Measurements from ENCODE around the gene ZBTB46. TPM values are rescaled to one million over a fixed set of nuclear protein-coding genes. Genes with fewer than 3 reads are reported as not detected.
"Not testable (repeated sequence)": the region's sequence is repeated elsewhere in the genome, so short reads cannot be mapped to it uniquely, and the experiment has no call there.

Gene ZBTB46
- total RNA-seq (20.7 TPM), polyA plus RNA-seq (ENCODE audit: insufficient read depth in 1 of 8, insufficient read length in 8 of 8, low replicate concordance in 1 of 8) (10 to 100 TPM; 14.2 to 20.9 (median 18.2) TPM)
- long read RNA-seq, donor 1, full-length matches to known transcripts: 2 of 2 reads
- long read RNA-seq, donor 1, partial matches to known transcripts: 0 of 2 reads
- long read RNA-seq, donor 1, other reads (novel, unspliced or antisense): 0 of 2 reads
- long read RNA-seq, donor 2: 0 reads
- long read RNA-seq, donor 3, full-length matches to known transcripts: 5 of 5 reads
- long read RNA-seq, donor 3, partial matches to known transcripts: 0 of 5 reads
- long read RNA-seq, donor 3, other reads (novel, unspliced or antisense): 0 of 5 reads
- long read RNA-seq, donor 4, full-length matches to known transcripts: 5 of 5 reads
- long read RNA-seq, donor 4, partial matches to known transcripts: 0 of 5 reads
- long read RNA-seq, donor 4, other reads (novel, unspliced or antisense): 0 of 5 reads
- long read RNA-seq, donor 5, full-length matches to known transcripts: 6 of 13 reads
- long read RNA-seq, donor 5, partial matches to known transcripts: 7 of 13 reads
- long read RNA-seq, donor 5, other reads (novel, unspliced or antisense): 0 of 13 reads
- long read RNA-seq, donor 6, full-length matches to known transcripts: 4 of 4 reads
- long read RNA-seq, donor 6, partial matches to known transcripts: 0 of 4 reads
- long read RNA-seq, donor 6, other reads (novel, unspliced or antisense): 0 of 4 reads
- long read RNA-seq, donor 7, full-length matches to known transcripts: 4 of 4 reads
- long read RNA-seq, donor 7, partial matches to known transcripts: 0 of 4 reads
- long read RNA-seq, donor 7, other reads (novel, unspliced or antisense): 0 of 4 reads
- long read RNA-seq, donor 8: 0 reads
- long read RNA-seq, donor 9, full-length matches to known transcripts: 3 of 3 reads
- long read RNA-seq, donor 9, partial matches to known transcripts: 0 of 3 reads
- long read RNA-seq, donor 9, other reads (novel, unspliced or antisense): 0 of 3 reads
- long read RNA-seq, donor 10, full-length matches to known transcripts: 3 of 75 reads
- long read RNA-seq, donor 10, partial matches to known transcripts: 37 of 75 reads
- long read RNA-seq, donor 10, other reads (novel, unspliced or antisense): 35 of 75 reads
- long read RNA-seq, donor 11, full-length matches to known transcripts: 4 of 92 reads
- long read RNA-seq, donor 11, partial matches to known transcripts: 64 of 92 reads
- long read RNA-seq, donor 11, other reads (novel, unspliced or antisense): 24 of 92 reads

- under 1% methylated on average over 146 of the region's 147 CpGs for WGBS (ENCODE audit: insufficient coverage)
- peaks cover 9% of the 10 kb centered on the region for H3K27me3 ChIP-seq (ENCODE audit: control insufficient read depth, insufficient read depth, low read length)
- H3K4me3 ChIP-seq (ENCODE audit: low read length): peak within 1 kb of the TSS; percentile 62
- peak; percentile 82 for DNase-seq
- H3K27ac ChIP-seq (ENCODE audit: low read length): peak within 1 kb of the TSS; percentile 70
- H3K9me3 ChIP-seq (replicated peaks; ENCODE audit: control insufficient read depth, low read depth, low read length): no peaks in the 10 kb centered on the region
- peaks cover 56% of the 10 kb centered on the region for H3K4me1 ChIP-seq (ENCODE audit: control insufficient read depth, insufficient read depth, low read length)
- peaks cover 2% of the 10 kb centered on the region for H3K36me3 ChIP-seq (ENCODE audit: control insufficient read depth, insufficient read depth, low read length)
These were observed at the start of gene ZBTB46 for GRCh38 chr20:63830841-63831588. Gene ZBTB46 (minus strand): TSS chr20:63831264. CDS start chr20:63790757, 40,507 bp downstream.

- Histone ChIP-seq H3K27ac (ENCODE audit: low read length) (peak overlapping the region; percentile 77), H3K9me3 (replicated peaks; ENCODE audit: control insufficient read depth, low read depth, low read length) (no peaks in the 10 kb centered on the region), H3K36me3 (ENCODE audit: control insufficient read depth, insufficient read depth, low read length) (peaks cover 78% of the 10 kb centered on the region), H3K4me3 (ENCODE audit: low read length) (no peak overlapping the region), H3K27me3 (ENCODE audit: control insufficient read depth, insufficient read depth, low read length) (no peaks in the 10 kb centered on the region), H3K4me1 (ENCODE audit: control insufficient read depth, insufficient read depth, low read length) (peaks cover 35% of the 10 kb centered on the region)
- peak; percentile 65 for DNase-seq
- WGBS (ENCODE audit: insufficient coverage): 71% methylated on average over 12 of the region's 14 CpGs
These were observed 48.0 kb upstream of the ZBTB46 start for GRCh38 chr20:63878899-63879663.

GRCh38 chr20:63877755-63878470, 46.8 kb upstream of the ZBTB46 start:
- peak; percentile 40 for DNase-seq
- Histone ChIP-seq H3K4me3 (ENCODE audit: low read length) (no peak overlapping the region), H3K4me1 (ENCODE audit: control insufficient read depth, insufficient read depth, low read length) (peaks cover 26% of the 10 kb centered on the region), H3K36me3 (ENCODE audit: control insufficient read depth, insufficient read depth, low read length) (peaks cover 75% of the 10 kb centered on the region), H3K27me3 (ENCODE audit: control insufficient read depth, insufficient read depth, low read length) (no peaks in the 10 kb centered on the region), H3K9me3 (replicated peaks; ENCODE audit: control insufficient read depth, low read depth, low read length) (no peaks in the 10 kb centered on the region), H3K27ac (ENCODE audit: low read length) (peak overlapping the region; percentile 77)
- 89% methylated on average over 32 of the region's 32 CpGs for WGBS (ENCODE audit: insufficient coverage)

- WGBS (ENCODE audit: insufficient coverage): 90% methylated on average over 17 of the region's 19 CpGs
- Histone ChIP-seq H3K9me3 (replicated peaks; ENCODE audit: control insufficient read depth, low read depth, low read length) (no peaks in the 10 kb centered on the region), H3K27ac (ENCODE audit: low read length) (no peak overlapping the region), H3K4me3 (ENCODE audit: low read length) (no peak overlapping the region), H3K27me3 (ENCODE audit: control insufficient read depth, insufficient read depth, low read length) (no peaks in the 10 kb centered on the region), H3K36me3 (ENCODE audit: control insufficient read depth, insufficient read depth, low read length) (peaks cover 71% of the 10 kb centered on the region), H3K4me1 (ENCODE audit: control insufficient read depth, insufficient read depth, low read length) (peaks cover 26% of the 10 kb centered on the region)
- DNase-seq: no peak
These were observed 45.5 kb upstream of the ZBTB46 start for GRCh38 chr20:63876489-63877036.

GRCh38 chr20:63874241-63874640, 43.2 kb upstream of the ZBTB46 start:
- Histone ChIP-seq H3K4me1 (ENCODE audit: control insufficient read depth, insufficient read depth, low read length) (peaks cover 24% of the 10 kb centered on the region), H3K36me3 (ENCODE audit: control insufficient read depth, insufficient read depth, low read length) (peaks cover 78% of the 10 kb centered on the region)
- not testable (repeated sequence) for H3K27me3 ChIP-seq (ENCODE audit: control insufficient read depth, insufficient read depth, low read length); H3K27ac ChIP-seq (ENCODE audit: low read length); H3K4me3 ChIP-seq (ENCODE audit: low read length); DNase-seq; H3K9me3 ChIP-seq (replicated peaks; ENCODE audit: control insufficient read depth, low read depth, low read length)
- 97% methylated on average over 5 of the region's 7 CpGs for WGBS (ENCODE audit: insufficient coverage)

- Histone ChIP-seq H3K27me3 (ENCODE audit: control insufficient read depth, insufficient read depth, low read length) (no peaks in the 10 kb centered on the region), H3K9me3 (replicated peaks; ENCODE audit: control insufficient read depth, low read depth, low read length) (no peaks in the 10 kb centered on the region), H3K36me3 (ENCODE audit: control insufficient read depth, insufficient read depth, low read length) (peaks cover 77% of the 10 kb centered on the region), H3K27ac (ENCODE audit: low read length) (peak overlapping the region; percentile 45), H3K4me3 (ENCODE audit: low read length) (no peak overlapping the region), H3K4me1 (ENCODE audit: control insufficient read depth, insufficient read depth, low read length) (peaks cover 16% of the 10 kb centered on the region)
- WGBS (ENCODE audit: insufficient coverage): 89% methylated on average over 12 of the region's 14 CpGs
- DNase-seq: peak; percentile 85
These were observed 42.5 kb upstream of the ZBTB46 start for GRCh38 chr20:63873477-63873971.

- Histone ChIP-seq H3K4me3 (ENCODE audit: low read length) (no peak overlapping the region), H3K9me3 (replicated peaks; ENCODE audit: control insufficient read depth, low read depth, low read length) (no peaks in the 10 kb centered on the region), H3K27me3 (ENCODE audit: control insufficient read depth, insufficient read depth, low read length) (no peaks in the 10 kb centered on the region), H3K4me1 (ENCODE audit: control insufficient read depth, insufficient read depth, low read length) (peaks cover 17% of the 10 kb centered on the region), H3K36me3 (ENCODE audit: control insufficient read depth, insufficient read depth, low read length) (peaks cover 40% of the 10 kb centered on the region), H3K27ac (ENCODE audit: low read length) (no peak overlapping the region)
- DNase-seq: no peak
- WGBS (ENCODE audit: insufficient coverage): 72% methylated on average over 4 of the region's 5 CpGs
These were observed 37.2 kb upstream of the ZBTB46 start for GRCh38 chr20:63868264-63868663.

GRCh38 chr20:63867042-63867441, 36.0 kb upstream of the ZBTB46 start:
- H3K9me3 ChIP-seq (replicated peaks; ENCODE audit: control insufficient read depth, low read depth, low read length); DNase-seq; H3K27me3 ChIP-seq (ENCODE audit: control insufficient read depth, insufficient read depth, low read length); H3K4me3 ChIP-seq (ENCODE audit: low read length); H3K27ac ChIP-seq (ENCODE audit: low read length): not testable (repeated sequence)
- peaks cover 19% of the 10 kb centered on the region for H3K4me1 ChIP-seq (ENCODE audit: control insufficient read depth, insufficient read depth, low read length)
- H3K36me3 ChIP-seq (ENCODE audit: control insufficient read depth, insufficient read depth, low read length): peaks cover 38% of the 10 kb centered on the region
- 91% methylated on average over 12 of the region's 13 CpGs for WGBS (ENCODE audit: insufficient coverage)
